HPDE6-E6E7 (cell line): ENCODE results near the gene TESK2.
"Not testable (repeated sequence)": the region's sequence is repeated elsewhere in the genome, so short reads cannot be mapped to it uniquely, and the experiment has no call there.

Source experiments
- DNase-seq: peaks from one replicate; pipeline ENCODE4 v3.0.0; 2011; ENCODE audit warnings: missing footprints; ENCODE audit errors: extremely low spot score

TESK2 gene

DNA sequence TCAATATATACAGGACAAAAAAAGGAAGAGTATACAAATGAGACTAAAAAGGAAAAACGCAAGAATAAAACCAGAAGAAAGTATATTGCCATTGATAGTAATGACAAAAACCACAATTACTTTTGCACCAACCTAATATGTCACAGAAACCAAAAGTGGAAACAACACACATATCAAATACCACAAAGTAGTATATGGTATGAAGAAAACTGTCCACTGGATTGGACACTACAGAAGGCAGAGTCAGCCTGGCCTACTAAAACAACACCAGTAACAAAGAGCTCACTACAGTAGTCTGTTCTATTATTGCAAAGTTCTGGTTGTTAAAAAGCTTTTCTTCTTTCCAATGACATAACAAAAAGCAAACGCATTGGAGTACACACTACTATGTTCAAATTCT lies 17.7 kb downstream of the TESK2 start:
- DNase-seq, result no peak

DNA sequence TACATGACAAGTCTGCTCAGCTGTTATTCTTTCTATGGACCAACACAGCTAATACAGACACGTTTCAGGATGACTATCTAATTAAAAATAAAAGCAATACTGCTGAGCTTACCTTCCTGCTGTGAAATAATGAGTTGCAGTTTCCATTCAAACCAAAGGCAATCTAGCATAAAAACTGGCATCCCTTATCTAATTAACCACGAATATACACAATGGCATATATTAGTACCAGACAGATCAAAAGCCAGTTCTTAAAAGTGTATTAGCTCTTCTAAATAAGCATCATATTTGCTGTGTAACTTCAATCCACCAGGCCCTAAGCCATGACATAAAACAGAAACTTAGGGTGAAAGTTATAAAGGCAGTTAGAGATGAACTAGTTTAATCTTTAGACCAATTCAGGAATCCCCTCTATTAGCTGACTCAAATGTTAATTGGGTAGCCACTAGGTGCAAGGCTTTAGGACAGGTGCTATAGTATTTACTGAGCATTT lies 20.6 kb downstream of the TESK2 start:
- DNase-seq, result no peak

DNA sequence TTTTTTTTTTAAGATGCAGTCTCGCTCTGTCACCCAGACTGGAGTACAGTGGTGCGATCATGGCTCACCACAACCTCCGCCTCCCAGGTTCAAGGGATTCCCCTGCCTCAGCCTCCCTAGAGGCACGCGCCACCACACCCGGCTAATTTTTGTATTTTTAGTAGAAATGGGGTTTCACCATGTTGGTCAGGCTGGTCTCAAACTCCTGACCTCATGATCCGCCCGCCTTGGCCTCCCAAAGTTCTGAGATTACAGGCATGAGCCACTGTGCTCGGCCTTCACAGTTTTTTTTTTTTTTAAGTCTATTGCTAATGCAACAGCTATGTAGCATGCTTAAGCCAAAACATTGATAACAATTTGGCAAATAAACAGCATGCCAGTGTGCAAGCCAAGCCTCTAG lies 23.6 kb downstream of the TESK2 start:
- DNase-seq, result not testable (repeated sequence)

DNA sequence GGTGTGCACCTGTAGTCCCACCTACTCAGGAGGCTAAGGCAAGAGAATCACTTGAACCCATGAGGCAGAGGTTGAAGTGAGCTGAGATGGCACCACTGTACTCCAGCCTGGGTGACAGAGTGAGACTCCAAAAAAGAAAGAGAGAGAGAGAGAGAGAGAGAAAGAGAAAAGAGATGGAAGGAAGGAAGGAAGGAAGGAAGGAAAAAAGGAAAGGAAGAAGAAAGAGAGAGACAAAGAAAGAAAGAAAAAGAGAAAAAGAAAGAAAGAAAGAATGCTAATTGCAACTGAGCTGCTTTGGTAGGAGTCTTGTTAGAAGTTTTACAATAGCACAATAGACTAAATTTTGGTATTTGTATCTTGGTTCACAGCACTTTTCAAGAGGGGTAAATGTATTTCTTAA lies 25.7 kb downstream of the TESK2 start:
- DNase-seq, result no peak

DNA sequence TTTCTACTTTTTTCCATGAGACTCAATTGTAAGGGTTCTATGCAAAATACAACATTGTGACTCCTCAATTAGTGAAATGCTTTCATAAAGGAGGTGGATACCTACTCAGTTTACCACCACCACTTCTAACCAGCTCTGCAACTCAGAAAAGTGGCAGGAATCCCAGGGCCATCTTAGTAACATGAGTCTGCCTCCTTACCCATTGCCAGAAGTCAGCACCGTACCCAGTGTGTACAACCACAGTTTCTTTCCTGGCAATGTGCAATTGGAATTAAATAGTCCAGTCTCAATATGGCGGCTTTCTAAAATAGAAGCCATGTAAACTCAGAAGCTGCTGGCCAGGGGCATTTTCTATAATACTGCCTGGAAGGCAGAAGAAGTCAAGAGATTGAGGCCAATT lies 32.1 kb downstream of the TESK2 start:
- DNase-seq, result no peak

DNA sequence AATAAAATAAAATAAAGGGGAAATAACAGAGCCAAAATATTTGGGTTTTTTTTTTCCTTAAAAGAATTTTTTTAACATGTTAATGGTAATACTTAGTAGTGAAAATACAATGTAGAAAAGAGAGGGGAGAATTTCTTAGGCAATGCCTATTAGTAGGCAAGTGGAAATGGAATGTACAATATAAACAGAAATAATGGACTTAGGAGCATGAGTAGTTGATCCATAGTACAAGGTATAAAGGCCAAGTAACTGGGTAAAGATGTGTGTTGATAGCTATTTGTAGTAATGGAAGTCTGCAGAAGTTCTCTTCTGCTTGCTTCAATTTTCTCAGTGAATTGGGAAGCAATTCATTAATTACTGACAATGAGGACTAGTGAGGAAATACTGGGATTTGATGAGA lies 34.4 kb downstream of the TESK2 start:
- no peak for DNase-seq

DNA sequence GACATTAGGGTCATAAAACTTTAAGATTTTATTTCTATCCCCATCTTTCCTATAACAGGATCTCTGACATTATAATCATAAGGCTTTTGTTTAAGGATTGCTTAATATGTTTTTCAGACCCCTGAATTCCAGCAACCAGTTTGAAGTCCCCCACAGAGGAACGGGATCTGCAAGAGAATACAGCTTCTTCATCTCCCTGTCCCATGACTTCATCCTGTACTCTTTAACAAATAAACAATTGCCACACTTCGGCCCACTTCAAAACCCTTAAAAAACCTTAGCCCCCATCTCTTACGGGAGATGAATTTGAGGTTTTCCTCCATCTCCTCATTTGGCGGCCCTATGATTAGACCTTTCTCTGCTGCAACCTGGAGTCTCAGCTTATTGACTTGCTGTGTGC lies 35.8 kb downstream of the TESK2 start:
- DNase-seq, result no peak

DNA sequence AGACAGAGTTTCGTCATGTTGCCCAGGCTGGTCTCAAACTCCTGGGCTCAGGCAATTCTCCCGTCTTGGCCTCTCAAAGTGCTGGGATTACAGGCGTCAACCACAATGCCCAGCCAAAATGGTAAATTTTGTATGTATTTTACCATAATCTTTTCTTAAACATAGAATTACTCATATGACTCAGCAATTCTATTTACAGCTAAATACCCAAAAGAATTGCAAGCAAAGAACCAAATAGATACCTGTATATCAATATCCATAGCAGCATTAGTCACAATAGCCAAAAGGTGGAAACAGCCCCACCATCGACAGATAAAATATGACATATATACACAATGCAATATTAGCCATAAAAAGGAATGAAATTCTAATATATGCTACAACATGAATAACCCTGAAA lies 36.5 kb downstream of the TESK2 start:
- DNase-seq, result no peak

DNA sequence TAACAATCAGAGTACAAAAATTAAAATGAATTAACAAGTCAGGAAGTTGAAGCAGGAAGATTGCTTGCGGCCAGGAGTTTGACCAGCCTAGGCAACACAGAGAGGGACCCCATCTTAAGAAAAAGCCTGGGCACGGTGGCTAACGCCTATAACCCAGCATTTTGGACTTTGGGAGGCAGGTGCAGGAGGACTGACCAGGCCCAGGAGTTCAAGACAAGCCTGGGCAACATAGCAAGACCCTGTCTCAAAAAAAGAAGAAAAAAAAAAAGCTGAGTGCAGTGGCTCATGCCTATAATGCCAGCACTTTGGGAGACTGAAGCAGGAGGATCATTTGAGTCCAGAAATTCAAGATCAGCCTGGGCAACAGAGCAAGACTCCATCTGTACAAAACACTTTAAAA lies 38.5 kb downstream of the TESK2 start:
- DNase-seq, result no peak

DNA sequence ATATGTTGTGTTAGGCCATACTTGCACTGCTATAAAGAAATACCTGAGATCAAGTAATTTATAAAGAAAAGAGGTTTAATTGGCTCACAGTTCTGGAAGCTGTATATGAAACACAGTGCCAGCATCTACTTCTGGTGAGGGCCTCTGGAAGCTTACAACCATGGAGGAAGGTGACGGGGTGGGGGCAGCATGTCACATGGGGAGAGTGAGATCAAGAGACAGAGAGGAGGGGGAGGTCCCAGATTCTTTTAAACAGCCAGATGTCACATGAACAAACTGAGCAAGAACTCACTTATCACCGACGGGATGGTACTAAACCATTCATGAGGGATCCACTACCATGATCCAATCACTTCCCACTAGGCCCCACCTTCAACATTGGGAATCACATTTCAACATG lies 42.6 kb downstream of the TESK2 start:
- DNase-seq, result no peak

DNA sequence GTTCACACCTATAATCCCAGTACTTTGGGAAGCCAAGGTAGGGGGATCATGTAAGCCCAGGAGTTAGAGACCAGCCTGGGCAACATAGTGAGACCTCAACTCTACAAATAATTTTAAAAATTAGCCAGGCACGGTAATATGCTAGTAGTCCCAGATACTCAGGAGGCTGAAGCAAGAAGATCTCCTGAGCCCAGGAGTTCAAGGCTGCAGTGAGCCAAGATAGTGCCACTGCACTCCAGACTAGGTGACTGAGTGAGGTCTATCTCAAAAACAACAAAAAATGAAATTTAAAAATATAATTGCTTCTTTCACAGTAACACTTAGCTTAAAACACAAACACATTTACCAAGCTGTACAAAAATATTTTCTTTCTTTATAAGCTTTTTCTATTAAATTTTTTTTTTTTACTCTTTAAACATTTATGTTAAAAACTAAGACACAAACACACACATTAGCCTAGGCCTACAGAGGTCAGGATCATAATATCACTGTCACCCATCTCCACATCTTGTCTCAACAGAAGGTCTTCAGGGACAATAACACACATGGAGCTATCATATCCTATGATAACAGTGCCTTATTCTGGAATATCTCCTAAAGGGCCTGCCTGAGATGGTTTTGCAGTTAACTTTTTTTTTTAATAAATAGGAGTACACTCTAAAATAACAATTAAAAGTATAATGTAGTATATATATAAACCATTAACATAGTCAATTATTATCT lies 43.9 kb downstream of the TESK2 start:
- DNase-seq, result no peak

DNA sequence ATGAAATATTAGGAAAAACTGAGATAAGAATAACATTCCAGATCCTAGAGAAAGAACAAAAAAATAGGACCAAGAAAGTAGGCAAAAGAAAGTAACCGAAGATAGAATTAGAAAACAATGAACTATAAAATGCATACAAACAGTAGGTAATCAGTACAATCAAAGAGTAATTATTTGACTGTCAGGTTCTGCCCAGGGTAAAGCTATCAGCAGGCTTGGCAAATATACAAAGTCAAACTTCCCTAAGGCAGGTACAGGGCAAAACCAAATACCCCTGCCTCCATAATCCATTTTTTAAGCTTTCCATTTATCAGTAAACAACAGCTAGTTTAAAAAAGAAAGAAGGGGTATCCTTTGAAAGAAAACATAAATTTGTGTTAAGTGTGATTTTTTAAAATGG lies 44.4 kb downstream of the TESK2 start:
- DNase-seq, result no peak

DNA sequence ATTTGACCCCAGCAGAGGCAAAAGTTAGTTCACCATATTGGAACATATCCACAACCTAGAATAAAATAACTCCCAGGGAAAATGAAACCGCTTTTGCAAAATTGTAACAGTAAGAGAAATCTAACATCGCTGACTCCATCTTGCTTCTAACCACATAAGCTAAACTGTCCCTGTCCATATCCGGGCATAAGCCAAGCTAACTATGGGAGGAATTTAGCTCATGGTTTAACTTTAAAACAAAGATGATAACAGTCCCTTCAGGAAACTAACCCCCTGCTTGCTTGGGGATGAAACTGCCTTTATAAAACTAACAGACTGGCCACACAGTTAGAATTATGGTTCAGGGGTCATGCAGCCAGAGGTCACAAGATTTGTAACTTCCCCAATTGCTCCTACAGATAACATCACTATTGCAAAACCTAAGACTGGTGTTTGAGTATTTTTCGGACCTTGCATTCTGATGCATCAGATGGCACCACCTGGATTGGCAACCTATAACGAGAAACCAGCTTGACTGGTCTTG lies 46.3 kb downstream of the TESK2 start:
- DNase-seq, result no peak

DNA sequence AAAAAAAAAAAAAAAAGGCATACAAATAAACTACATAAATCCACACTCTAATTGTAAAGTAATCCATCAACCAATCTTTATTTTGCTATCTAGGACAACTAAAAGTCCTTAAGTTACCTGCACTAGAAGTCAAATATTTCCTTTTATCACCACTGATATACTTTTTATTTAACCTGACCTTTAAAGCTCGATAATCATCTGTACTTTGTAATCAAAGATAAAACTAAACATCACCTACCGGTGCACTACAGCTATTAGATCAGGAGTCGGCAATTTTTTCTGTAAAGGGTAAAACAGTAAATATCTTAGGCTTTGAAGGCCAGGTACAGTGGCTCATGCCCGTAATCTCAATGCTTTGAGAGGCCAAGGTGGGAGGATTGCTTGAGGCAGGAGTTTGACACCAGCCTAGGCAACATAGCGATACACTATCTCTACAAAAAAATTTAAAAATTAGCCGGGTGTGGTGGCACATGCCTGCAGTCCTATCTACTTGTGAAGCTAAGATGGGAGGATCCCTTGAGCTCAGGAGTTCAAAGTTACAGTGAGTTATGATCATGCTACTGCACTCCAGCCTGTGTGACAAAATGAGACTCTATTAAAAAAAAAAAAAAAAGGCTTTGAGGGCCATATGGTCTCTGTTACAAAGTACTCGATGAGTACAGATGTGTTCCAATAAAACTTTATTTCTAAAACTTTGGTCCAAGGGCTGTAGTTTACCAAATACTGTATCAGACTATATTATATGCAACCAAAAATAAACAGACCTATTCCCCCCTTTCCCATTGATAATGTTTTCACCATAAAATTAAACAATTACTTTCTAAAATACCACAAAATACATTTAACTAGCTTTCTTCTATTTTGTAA lies 47.1 kb downstream of the TESK2 start:
- DNase-seq, result no peak

DNA sequence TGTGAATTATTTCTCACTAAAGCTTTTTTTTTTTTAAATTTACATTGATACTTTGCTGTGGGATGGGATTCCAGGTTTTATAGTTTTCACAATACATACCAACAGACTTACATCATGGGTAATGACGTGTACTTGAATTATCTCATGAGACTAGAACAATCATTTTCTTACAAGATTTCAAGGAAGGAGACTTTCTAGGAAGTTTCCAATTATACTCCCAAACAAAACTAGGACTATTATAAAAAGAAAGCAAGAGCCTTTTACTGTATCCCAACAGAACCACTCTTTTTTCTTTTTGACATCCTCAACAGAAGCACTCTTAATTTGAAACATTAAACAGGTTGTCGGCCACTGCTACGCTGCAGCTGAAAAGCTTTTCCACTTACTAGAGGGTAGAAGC lies 48.7 kb downstream of the TESK2 start:
- no peak for DNase-seq

DNA sequence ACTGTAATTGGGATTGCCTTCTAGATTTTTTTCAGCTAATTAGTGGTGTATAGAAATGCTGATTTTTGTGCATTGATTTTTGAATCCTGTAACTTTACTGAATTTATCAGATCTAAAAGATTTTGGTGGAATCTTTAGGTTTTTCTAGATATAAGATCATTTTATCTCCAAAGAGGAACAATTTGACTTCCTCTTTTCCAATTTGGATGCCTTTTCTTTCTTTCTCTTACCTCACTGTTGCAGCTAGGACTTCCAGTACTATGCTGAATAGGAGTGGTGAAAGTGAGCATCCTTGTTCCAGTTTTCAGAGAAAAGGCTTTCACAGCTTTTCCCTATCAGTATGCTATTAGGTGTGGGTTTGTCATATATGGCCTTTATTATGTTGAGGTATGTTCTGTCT lies 53.6 kb downstream of the TESK2 start:
- DNase-seq, result no peak

DNA sequence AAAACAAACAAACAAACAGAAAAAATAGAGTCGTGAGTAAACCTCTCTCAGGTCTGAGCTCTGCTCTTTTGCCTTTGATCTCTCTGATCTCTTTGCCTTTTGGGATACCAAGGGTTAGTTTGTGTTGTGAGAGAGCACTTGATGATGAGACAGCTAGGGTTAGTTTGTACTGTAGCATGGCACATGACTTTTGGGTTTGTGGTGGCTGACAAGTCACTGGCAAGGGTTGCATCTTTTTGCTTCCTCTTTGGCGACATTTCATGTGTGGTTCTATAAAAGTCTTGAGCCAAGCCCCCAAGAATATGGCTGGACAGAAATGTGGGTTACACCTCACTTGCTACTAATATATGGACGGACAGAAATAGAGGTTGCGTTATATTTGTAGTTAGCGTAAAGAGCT lies 60.5 kb downstream of the TESK2 start:
- DNase-seq, result no peak

DNA sequence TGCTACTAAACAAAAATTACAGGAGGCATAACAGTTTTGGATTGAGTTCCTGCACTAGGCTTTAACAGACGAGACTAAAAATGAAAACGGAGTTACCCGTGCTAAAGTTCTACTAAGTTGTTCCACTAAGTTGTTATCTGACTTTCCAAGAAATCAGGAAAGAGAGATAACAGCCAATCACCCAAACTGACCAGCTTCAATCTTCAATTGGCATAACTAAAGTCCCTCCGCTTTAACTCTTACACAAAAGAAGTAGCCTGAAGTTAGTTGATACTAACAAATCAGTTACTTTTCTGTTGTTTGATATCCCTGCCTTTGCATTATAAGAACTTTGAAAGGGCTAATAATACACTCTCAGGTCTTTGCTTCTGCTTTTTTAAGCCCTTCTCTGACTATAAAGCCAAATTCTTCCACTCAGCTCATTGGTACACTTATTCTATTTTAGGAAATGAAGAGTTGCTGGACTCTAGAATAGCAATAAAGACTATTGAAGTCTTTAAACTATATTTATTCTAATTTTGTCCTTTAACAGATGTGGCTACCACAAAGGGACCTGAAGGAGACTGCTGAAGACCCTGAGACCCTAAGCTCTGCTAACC lies 61.3 kb downstream of the TESK2 start:
- no peak for DNase-seq

DNA sequence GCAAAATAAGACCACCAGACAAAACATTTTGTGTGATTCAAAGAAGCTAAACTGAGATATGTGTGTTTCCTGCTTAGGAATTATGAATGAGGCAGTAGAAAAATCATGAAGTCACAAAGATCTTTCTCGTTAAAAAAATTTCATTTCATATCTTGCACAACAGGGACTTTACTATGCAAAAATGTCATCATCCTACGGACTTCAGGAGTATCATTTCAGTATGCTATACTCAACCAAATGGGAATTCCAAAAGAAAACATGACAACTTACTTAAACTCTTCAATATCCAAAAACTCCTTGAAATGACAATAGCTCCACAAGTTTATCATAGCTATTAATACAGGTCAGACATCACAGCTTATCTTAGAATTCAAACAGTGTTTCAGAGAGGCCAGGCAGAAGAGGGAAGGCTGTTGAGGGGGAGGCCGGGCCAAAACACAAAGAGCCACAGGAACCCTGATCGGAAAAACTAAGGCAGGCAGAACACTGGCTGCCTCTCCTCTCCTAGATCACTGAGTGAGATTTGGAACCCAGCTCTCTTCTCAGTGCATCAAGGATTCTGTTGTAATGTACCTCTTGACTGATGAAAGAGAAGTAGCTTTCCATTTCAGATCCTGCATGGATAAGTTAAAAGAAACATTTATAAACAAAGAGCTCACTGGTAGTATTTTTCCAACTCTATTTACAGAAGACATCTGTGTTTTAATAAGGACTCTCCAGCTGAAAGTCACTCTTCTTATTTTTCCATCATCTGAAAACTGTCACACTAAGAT lies 66.9 kb downstream of the TESK2 start:
- no peak for DNase-seq

DNA sequence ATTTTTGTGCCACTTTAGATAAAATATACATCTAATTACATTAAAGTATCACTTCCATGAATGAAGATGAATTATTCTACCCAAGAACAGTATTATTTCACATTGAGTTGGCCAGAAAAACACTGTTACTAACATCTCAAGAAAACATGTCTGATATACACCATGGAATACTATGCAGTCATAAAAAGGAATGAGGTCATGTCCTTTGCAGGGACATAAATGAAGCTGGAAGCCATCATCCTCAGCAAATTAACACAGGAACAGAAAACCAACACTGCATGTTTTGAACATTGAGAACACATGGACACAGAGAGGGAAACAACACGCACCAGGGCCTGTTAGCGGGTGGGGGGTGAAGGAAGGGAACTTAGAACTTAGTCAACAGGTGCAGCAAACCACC lies 69.0 kb downstream of the TESK2 start:
- DNase-seq, result no peak

DNA sequence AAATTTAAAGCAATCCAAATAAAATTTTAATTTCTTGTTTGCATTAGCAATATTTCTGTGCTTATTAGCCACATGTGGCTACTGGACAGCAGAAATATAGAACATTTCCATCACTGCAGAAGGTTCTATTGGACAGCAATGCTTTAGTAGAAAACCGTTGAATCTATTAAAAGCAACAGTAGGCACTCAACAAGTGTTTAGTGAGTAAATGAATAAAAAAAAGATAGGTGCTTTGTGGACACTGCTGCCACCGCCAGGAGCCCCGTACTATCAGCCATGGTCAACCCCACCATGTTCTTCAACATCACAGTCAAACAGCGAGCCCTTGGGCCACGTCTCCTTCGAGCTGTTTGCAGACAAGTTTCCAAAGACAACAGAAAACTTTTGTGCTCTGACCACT lies 76.2 kb downstream of the TESK2 start:
- no peak for DNase-seq

DNA sequence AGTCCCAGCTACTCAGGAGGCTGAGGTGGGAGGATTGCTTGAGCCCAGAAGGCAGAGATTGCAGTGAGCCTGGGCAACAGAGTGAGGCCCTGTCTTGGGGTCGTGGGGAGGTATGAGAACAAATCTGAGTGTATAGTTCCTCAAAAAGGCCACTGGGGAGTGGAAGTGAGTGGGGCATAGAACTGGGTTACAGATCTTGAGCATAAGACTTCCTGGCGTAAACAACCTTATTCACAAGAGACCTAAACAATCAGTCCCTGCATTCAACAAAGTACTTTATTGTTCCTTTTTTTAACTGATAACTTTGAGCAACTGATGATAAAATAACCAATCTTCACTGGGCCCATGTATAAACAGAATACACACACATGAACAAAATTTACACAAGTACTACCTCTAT lies 78.1 kb downstream of the TESK2 start:
- no peak for DNase-seq
